SU-DHL-6 (cell line): ENCODE data around the gene PRKN.

ENCODE experiments used
- CTCF ChIP-seq: fragments of 200-600 bp; sonication (generic); IDR thresholded peaks from one replicate; pipeline ENCODE4 v1.5.1; 2017; ENCODE audit warnings: antibody characterized with exemption, mild to moderate bottlenecking, low read length, moderate library complexity; ENCODE audit not compliant: insufficient read depth, poor library complexity, severe bottlenecking
- EZH2phosphoT487 ChIP-seq: fragments of 200-600 bp; sonication (generic), shearing (Covaris generic); conservative IDR thresholded peaks from 2 replicates; pipeline ENCODE4 v1.6.1; 2018; ENCODE audit warnings: mild to moderate bottlenecking, antibody characterized with exemption, low read length, moderate library complexity, mixed read lengths

GRCh38 chr6:161880056-161880455 is 847.5 kb downstream of the PRKN start:
- no peak for TF ChIP-seq CTCF
- TF ChIP-seq EZH2phosphoT487, result no peak
